GM21786 (cell line): ENCODE results near the gene PIK3C2G.

Experiments used
- ATAC-seq: cut with Tn5 transposase; IDR thresholded peaks from one replicate; pipeline ENCODE4 v1.9.1; 2021; ENCODE audit not compliant: unreplicated experiment

PIK3C2G gene

DNA sequence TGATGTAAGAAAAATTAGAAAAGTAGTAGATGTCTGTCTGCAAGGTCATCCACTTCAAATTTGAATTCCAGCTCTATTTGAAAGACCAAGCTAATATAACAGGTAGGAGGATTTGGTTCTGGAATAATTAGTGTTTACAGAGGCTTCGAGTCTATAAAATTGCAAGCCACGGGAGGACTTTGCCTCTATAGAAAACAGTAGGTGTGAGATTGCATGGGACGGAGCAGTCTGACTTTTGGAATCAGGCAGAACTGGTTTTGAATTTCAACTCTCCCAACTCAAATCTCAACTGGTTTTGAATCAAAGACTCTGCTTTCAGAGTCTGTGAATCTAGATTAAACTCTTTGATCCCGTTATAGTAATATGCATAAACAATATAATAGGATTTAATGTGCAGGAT lies 82.4 kb downstream of the PIK3C2G start:
- no peak for ATAC-seq

DNA sequence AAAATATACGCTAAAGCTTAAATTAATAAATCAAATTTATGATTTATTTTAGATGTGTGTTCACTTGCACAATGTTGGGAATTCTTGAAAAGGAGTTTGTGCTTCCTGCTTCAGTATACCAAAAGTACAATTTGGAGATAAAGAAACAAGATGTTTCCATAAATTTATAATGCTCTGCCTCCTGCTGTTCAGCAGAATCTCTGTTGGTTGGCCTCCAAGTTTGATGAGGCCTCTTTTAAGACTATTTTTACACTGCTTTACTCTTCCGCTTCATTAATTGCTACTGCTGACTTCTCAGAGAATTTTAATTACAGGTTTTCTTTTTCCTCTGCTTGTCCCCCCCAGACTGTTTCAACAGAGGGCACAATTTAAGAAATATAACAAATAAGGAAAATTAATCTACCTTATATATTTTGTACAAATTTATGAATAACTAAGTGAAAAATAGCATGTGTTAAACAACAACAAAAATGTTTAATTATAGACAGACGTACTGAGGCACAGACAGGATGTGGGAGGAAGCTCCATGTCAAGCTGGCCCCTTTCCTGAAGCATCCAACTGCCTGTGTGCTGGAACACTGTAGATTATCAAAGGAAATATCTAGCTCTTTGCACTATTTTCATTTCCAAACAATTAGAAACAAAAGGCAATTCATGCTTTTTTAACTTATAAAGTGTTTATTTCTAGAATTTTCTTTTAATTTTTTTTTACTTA lies 83.9 kb downstream of the PIK3C2G start:
- no peak for ATAC-seq

DNA sequence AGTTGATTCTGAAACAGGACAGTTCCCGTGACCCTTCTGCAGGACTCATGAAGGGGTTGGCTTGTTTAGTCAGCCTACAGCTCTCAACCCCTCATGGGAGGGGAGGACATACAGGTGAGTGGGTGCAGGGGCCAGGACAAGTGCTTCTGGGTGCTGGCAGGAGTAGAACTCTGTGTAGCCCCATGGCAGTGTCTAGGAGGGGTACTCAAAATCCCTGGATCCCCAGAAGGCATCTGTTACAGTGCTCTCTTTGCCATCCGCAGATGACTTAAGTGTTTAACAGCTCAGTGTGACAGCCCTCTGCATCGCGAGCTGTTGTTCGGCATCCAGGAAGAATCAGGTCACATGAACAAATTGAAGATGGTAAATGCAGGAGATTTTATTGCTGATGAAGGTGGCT lies 91.0 kb downstream of the PIK3C2G start:
- no peak for ATAC-seq

DNA sequence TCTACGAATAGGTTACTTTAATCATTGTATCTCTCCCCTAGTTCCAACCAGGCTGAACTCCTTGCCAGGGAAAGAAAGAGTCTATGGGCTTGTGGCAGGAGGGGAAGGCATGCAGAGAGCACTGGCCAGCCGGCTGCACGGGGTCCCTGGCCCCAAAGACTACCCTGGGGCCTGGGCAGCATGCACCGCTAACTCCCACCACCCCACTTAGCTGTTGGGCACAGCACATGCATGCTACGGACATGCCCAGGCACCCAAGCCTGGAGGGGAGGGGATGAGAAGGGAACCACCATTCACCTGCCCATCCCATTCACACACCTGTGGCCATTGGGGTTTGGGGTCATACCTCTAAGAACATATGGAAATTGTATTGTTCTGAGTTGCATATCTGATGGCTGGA lies 94.1 kb downstream of the PIK3C2G start:
- ATAC-seq, result no peak

DNA sequence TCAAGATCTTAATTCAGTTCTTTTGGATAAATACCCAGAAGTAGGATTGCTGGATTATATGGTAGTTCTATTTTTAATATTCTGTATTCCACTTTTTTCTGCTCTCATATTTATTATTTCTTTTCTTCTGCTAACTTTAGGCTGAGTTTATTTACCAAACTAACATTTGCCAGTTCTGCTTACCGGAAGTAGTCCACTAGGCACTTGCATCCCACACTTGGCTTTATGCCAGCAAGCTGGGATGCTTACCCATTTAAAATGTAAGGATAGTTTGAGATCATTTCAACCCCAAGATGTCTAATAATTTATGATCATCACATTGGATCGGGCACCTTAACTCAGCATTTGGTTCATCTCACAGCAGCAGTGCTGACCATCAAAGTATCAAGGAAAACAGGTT lies 96.8 kb downstream of the PIK3C2G start:
- ATAC-seq, result no peak

DNA sequence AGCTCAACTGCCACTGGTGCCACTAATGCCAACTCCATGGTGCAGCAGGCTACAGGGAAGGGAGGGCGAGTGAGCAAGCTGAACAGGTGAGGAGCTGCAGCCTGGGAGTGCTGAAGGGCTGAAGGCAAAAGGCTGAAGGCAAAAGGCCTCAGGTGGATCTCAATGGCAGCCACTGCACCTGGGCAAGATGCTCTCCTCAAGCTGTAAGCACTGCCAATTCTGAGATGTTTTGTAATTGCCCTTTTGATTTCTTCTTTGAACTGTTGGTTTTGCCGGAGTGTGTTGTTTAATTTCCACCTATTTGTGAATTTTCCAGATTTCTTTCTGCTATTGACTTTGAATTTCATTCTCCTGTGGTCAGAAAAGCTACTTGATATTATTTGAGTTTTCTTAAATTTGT lies 97.6 kb downstream of the PIK3C2G start:
- ATAC-seq, result no peak

DNA sequence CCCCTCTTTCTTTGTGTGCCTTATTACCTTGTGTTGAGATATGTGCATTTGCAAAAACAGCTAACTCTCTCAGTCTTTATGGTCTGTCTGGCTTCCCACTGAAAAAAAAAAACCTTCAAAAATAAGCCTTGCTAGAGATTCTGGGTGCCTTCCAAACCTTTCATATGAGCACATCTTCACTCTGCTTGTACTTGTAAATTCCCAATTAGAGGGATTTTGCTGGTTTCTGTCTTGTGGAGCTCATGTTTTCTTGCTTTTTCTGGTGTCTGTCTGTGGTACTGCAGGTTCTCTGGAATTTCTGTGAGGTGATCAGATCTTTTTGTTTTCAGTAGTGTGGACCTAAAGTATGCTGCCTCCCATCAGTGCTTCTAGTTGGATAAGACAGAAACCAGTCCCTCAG lies 100.1 kb downstream of the PIK3C2G start:
- ATAC-seq, result no peak

DNA sequence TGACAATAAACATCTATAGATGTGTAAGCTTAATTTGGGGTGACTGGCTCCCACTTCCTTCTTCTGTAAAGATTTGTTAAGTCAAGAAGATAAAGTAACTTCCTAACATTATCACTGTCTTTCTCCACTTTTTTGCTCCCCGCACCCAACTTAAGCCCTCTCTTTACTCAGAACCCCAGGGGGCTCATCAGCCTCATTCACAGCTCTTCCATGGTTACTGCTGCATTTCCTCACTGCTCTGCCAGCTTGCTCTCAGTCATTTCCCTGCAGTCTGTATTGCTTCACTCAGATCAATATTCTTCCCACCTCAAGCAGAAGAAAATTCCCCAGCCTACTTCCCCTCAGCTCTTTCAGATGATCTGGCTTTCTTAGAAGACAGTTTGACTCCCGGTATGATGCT lies 102.0 kb downstream of the PIK3C2G start:
- ATAC-seq, result no peak

DNA sequence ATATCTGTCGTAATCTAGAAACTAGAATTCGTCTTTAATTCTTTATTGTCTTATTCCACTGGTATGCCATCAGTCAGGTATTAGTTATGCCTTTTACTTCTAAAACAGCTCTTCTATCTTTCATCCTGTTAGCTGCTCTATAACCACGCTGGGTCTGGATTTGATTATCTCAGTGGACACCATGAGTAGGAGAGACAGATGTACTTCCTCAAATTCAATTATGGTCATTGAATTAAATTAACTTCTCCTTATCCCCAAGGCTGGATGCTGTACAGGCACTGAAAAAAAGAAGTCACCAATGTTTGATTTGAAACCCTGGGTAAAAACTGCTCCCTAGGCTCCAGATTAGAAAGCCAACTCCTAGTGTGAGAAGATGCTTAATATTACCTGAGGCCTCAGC lies 107.3 kb downstream of the PIK3C2G start:
- no peak for ATAC-seq

DNA sequence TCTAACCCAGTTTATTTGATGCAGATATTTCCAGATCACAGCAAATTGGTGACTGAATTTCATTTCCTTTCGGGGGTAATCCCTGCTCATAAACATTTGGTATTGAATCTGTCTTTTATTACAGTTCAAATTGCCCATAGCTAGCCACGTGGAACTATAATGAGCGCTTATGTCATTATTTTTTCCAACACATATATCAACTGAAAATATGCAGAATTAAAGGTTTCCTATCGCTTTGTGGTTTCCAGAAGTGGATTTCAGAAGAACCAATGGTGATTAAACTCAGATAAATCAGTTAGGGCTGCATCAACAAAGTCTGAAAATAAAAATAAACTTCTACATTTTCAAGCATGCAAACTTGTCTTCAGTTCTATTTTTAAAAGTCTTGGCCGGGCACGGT lies 111.9 kb downstream of the PIK3C2G start:
- no peak for ATAC-seq

DNA sequence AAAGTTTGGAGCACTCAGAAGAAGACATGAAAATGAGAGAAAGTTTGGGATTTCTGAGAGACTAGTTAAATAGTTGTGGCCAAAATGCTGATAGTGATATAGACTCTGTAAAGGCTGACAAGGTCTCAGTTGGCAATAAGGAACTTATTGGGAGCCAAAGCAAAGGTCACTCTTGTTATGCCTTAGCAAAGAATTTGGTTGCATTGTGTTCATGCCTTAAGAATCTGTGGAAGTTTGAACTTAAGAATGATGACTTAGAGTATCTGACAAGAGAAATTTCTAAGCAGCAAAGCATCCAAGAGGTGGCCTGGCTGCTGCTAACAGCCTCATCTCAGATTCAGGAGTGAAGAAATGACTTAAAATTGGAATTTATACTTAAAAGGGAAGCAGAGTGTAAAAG lies 113.8 kb downstream of the PIK3C2G start:
- no peak for ATAC-seq

DNA sequence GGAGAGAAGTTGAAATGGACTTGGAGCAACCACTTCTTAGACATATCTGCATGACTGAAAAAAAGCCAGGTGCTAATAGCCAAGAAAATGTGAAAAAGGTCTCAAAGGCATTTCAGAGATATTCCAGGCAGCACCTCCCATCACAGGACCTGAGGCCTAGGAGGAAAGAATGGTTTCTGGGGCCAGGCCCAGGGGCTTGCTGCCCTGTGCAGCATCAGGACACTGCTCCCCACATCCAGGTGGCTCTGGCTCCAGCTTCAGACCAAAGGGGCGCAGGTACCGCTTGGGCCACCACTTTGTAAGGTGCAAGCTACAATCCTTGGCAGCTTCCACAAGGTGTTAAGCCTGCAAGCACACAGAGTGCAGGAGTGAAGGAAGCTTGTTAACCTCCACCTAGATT lies 114.3 kb downstream of the PIK3C2G start:
- ATAC-seq, result no peak

DNA sequence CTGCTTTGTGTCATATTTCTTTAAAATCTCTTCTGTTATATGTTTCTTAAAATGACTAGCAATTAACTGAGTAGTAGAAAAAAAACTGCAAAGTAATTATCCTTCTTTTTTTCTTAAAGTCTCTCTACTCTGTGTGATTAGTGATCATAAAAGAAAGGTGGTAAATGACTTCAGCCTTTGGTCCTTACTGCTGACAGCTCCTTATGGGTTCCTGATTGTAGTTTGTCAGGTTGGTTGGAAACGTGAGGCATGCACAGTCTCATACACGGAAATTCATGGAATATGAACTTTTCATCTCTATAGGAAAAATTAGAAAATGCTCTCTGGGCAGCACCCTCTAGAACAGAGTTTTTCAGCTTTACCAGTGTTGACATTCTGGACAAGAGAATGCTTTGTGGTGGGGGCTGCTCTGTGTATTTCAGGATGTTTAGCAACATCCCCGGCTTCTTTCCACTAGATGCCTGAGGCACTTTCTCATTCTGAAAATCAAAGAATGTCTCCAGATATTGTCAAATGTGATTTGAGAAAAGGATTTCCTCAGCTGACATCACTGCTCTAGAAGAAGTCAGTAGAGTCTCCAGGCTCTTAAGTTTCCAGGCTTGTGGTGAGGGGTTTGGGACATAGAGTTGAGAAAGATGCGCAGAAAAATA lies 121.0 kb downstream of the PIK3C2G start:
- no peak for ATAC-seq

DNA sequence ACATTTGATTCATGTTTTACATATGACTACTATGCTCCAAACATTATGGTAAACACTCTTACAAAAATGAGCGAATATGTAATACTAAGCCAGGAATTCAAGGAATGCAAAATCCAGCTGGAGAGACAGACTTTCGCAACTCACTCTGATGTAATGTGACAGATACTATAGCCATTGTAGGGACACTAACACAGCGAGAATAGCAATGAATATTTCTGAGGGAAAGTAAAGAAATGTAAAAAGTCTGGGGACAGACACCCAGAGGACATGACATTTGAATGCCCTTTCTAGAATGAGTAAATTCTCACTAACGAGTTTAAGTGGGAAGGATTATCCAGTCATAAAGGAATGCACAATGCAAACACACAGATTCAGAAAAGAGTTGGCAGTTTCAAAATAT lies 121.9 kb downstream of the PIK3C2G start:
- ATAC-seq, result no peak

DNA sequence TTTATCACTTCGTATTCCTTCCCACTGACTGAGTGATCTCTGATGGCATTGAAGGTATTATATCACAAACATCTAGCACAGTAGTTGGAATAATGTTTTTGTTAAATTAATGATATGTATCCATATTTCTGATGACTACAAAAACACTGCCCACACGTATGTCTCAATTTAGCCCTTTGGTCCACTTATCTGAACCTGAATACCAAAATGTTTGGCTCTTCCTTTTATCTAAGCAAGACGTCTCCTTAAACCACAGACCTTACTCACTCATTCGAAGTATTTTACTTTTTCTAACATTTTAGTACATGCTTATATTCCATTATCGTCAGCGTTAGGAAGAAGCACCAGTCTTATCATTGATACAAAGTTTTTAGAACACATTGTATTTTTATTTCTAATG lies 126.4 kb downstream of the PIK3C2G start:
- ATAC-seq, result no peak

DNA sequence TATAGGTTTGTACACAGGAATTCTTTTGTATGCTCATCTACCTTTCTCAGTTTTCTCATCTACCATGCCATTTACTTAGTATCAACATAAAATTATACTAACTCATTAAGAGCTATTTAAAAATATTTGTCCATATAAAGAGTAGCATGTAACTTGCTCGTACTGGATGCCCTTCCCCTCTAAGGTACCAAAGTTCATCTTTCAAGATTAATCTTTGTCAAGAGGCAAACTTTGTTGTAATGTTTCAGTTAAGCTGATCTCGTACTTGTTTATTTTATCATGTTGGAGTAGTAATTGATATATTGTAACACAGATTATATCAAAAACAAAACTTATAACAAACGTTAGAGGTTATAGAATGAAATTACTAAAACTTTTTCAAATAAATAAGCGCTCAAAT lies 128.5 kb downstream of the PIK3C2G start:
- ATAC-seq, result no peak

DNA sequence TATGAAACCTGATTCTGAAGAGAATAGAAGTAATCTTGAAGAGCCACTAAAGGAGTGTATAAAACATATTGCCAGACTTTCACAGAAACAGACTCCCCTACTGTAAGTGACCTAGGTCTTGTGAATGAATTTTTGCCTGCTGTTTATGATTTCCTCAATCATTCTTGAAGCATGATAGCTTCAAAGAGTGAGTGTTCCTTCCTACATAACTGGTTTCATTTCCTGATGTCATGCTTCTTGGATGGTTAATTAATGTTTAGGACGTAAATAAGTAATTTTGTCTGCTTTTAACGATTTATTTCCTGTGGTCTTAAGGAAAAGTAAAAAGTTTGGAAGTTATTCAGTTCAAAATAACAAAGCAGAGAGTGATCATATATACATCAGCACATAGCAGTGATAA lies 129.8 kb downstream of the PIK3C2G start:
- ATAC-seq, result no peak

DNA sequence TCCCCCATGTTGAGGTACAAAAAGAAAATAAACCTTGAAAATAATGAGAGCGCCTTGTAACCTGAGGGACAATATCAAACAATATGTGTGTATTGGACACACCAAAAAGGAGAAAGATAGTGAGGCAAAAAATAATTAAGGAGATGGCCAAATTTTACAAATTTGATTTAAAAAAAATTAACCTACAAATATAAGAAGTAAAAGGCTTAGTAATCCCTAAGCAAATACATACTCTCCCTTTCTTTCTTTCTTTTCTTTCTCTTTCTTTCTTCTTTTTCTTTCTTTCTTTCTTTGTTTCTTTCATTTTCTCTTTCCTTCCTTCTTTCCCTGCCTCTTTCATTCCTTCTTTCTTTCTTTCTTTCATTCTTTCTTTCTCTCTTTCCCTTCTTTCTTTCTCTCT lies 133.4 kb downstream of the PIK3C2G start:
- no peak for ATAC-seq

DNA sequence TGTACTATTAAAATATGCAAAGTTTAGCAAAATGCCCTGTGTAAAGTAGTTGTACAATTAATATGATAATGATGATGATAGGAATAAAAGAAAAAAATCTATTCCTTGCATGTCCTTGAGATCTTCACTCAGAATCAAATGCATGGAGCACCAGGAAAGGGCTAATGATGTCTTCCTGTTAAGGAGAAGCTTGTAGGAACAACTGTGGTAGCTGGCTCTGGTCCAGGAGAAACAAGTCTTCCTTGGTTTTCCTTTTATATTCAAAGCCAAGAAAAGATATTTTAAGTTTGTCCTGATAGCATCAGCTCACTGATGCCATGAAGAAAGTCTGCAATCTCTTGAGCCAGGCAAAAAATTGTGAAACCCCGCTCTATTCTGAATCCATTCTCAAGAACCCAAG lies 138.9 kb downstream of the PIK3C2G start:
- no peak for ATAC-seq

DNA sequence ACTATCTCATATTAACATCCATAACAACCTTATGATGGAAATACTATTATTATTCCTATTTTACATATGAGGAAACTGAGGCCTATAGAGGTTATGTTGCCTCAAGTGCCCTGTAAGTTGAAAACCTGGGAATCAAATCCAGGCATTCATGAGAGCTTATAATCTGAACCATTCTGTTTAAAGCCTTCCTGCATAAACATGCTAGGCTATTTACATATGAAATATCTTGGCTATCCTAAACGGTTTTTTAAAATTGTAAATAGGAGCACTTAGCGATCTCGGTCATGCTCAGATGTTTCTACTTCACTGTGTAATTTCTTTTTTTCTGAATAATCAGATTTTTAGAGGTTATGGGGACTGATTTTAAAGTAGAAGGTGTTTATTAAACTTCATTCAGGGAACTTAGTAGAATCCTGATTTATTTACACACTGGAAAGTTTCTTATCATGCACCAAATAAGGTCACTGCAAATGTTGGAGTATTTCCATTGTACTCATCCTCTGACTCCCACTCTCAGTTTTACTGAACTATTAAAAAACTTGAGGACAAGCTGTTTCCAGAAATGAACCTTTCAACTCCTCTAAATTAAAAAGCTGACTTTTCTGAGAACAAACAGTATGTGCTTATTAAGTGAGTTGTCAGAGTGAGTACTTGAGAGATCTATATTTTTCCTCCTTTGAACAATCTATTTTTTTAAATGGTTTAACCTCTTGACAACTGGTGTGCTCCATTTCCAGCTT lies 141.7 kb downstream of the PIK3C2G start:
- no peak for ATAC-seq

DNA sequence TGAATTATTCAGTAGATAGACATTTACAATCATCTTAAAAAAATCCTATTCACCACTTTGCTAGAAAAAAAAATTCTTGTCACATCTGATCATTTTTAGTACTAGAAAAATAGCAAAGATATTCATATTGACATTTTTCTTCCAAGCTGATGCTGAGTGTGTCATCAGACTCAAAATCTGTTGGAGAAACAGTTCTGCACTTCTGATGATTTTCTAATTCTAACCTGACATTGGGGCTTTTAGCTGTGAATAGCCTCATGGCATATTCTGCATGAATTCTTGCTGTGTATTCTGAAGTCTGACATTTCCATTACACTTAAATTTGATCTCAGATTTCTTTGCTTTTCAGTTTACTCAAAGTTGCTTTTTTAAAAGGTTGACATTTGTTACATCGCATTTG lies 150.1 kb downstream of the PIK3C2G start:
- no peak for ATAC-seq

DNA sequence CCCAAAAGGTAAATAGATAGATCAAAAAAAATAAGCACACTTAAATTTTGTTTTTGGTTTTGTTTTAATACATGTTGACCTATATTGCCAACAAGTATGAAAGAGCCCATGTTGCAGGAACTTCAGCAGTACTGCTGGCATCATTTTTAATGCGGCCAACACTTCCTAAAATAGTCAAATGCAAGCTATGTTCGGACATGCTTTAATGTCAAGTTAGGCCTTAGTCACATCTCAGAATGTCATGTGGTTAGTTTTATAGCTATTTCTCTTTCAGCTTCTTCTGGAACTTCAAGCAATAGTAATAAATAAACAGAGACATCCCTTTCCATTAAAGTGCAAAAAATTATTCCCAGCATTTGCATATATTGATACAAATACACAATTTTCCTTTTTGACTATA lies 153.4 kb downstream of the PIK3C2G start:
- ATAC-seq, result no peak
